COLO668 (cell line): ENCODE results near the gene EFCAB3.
"Not testable (repeated sequence)": the region's sequence is repeated elsewhere in the genome, so short reads cannot be mapped to it uniquely, and the experiment has no call there.

Experiments
- DNase-seq: peaks from one replicate; lab custom pipeline; 2025; ENCODE audit not compliant: unreplicated experiment; lab: John Stamatoyannopoulos, UW

Gene EFCAB3

GRCh38 chr17:62464422-62464821 is 84.1 kb downstream of the EFCAB3 start:
- not testable (repeated sequence) for DNase-seq

- DNase-seq = not testable (repeated sequence)
Measured at GRCh38 chr17:62465271-62465670, 84.9 kb downstream of the EFCAB3 start.
